K562 (cell line): ENCODE results near the gene KRT80. TPM values are rescaled to one million over a fixed set of nuclear protein-coding genes. Genes with fewer than 3 reads are reported as not detected.

ENCODE experiments used
- polyA plus RNA-seq, 8 experiments: library from polyadenylated mRNA; depleted of rRNA in 4 of 8; stranded (reverse) in 5 of 8; unstranded in 3 of 8; fragments of >200 nt; fragmentation: Nextera tagmentation in 2 of 8; fragmentation: Illumina TruSeq in 1 of 8; extraction: Ambion mirVana in 2 of 8; extraction: Trizol in 1 of 8; gene quantifications; 2 replicates each; pipeline versions ENCODE4 v1.2.1 to v1.2.3, GENCODE V29; 2011 to 2014; ENCODE audit warnings: inconsistent platforms in 1 of 8, missing spikeins in 1 of 8
- total RNA-seq, 7 experiments: library from RNA; depleted of rRNA in 6 of 7; stranded (reverse); fragments of >200 nt in 6 of 7; fragmentation: Illumina TruSeq in 2 of 7; extraction: Trizol in 2 of 7; gene quantifications; 2 replicates each; pipeline versions ENCODE4 v1.2.1 to v1.2.3, GENCODE V29; 2011 to 2021; ENCODE audit warnings: low replicate concordance in 1 of 7

KRT80 gene
- total and polyA plus RNA-seq, 9 of the 15 experiments (the other 6 are each of a cell fraction or from before 2014, with no cell fraction given), result not detected

Other genes with a start within 250 kb of the KRT80 start
Only the 7 nearest of the 13 such genes appear.
- 2.0 and 2.2 TPM in 2 replicates for gene NR4A1, start 140.6 kb downstream of the KRT80 start, total RNA-seq (2014; rRNA removed)
- 0.47 and 0.86 TPM in 2 replicates for gene NR4A1, start 140.6 kb downstream of the KRT80 start, total RNA-seq (2014; rRNA removed; fragmentation: Illumina TruSeq; extraction: Trizol)
- gene NR4A1, start 140.6 kb downstream of the KRT80 start, total RNA-seq (2015; rRNA removed; fragmentation: Illumina TruSeq; extraction: Trizol), result 0.07 and 0.34 TPM in 2 replicates
- 4.4 and 4.7 TPM in 2 replicates for gene NR4A1, start 140.6 kb downstream of the KRT80 start, total RNA-seq (2021)
- gene NR4A1, start 140.6 kb downstream of the KRT80 start, polyA plus RNA-seq (2011; rRNA removed), result 2.0 and 3.2 TPM in 2 replicates
- gene NR4A1, start 140.6 kb downstream of the KRT80 start, polyA plus RNA-seq (2014; fragmentation: Illumina TruSeq; extraction: Trizol), result 1.7 and 2.4 TPM in 2 replicates
- gene NR4A1, start 140.6 kb downstream of the KRT80 start, polyA plus RNA-seq (2014; fragmentation: Nextera tagmentation; extraction: Ambion mirVana), result under 1 TPM in 1 of 2 experiments, not detected in 1; 0.08 TPM
- gene NR4A1, start 140.6 kb downstream of the KRT80 start, polyA plus RNA-seq (2014; rRNA removed), result 1.7 and 2.7 TPM in 2 replicates
- gene ATG101, start 122.0 kb downstream of the KRT80 start, total RNA-seq (2014; rRNA removed), result 50.5 and 52.4 TPM in 2 replicates
- 15.0 and 20.8 TPM in 2 replicates for gene ATG101, start 122.0 kb downstream of the KRT80 start, total RNA-seq (2014; rRNA removed; fragmentation: Illumina TruSeq; extraction: Trizol)
- gene ATG101, start 122.0 kb downstream of the KRT80 start, total RNA-seq (2015; rRNA removed; fragmentation: Illumina TruSeq; extraction: Trizol), result 29.7 and 31.8 TPM in 2 replicates
- 38.0 and 38.1 TPM in 2 replicates for gene ATG101, start 122.0 kb downstream of the KRT80 start, total RNA-seq (2021)
- gene ATG101, start 122.0 kb downstream of the KRT80 start, polyA plus RNA-seq (2011; rRNA removed), result 40.0 and 44.4 TPM in 2 replicates
- 29.1 and 34.1 TPM in 2 replicates for gene ATG101, start 122.0 kb downstream of the KRT80 start, polyA plus RNA-seq (2014; fragmentation: Illumina TruSeq; extraction: Trizol)
- gene ATG101, start 122.0 kb downstream of the KRT80 start, polyA plus RNA-seq (2014; fragmentation: Nextera tagmentation; extraction: Ambion mirVana), result 1 to 10 TPM; 2.9 to 3.9 TPM
- 39.9 and 42.9 TPM in 2 replicates for gene ATG101, start 122.0 kb downstream of the KRT80 start, polyA plus RNA-seq (2014; rRNA removed)
- not detected in 2 replicates for gene SMIM41, start 112.3 kb downstream of the KRT80 start, total RNA-seq (2014; rRNA removed)
- not detected in 2 replicates for gene SMIM41, start 112.3 kb downstream of the KRT80 start, total RNA-seq (2014; rRNA removed; fragmentation: Illumina TruSeq; extraction: Trizol)
- not detected in 2 replicates for gene SMIM41, start 112.3 kb downstream of the KRT80 start, total RNA-seq (2015; rRNA removed; fragmentation: Illumina TruSeq; extraction: Trizol)
- gene SMIM41, start 112.3 kb downstream of the KRT80 start, total RNA-seq (2021), result not detected in 2 replicates
- not detected in 2 replicates for gene SMIM41, start 112.3 kb downstream of the KRT80 start, polyA plus RNA-seq (2011; rRNA removed)
- not detected in 2 replicates for gene SMIM41, start 112.3 kb downstream of the KRT80 start, polyA plus RNA-seq (2014; fragmentation: Illumina TruSeq; extraction: Trizol)
- gene SMIM41, start 112.3 kb downstream of the KRT80 start, polyA plus RNA-seq (2014; fragmentation: Nextera tagmentation; extraction: Ambion mirVana), result not detected
- gene SMIM41, start 112.3 kb downstream of the KRT80 start, polyA plus RNA-seq (2014; rRNA removed), result not detected in 2 replicates
- gene KRT7, start 41.2 kb upstream of the KRT80 start, total RNA-seq (2014; rRNA removed), result not detected in 2 replicates
- not detected in 2 replicates for gene KRT7, start 41.2 kb upstream of the KRT80 start, total RNA-seq (2014; rRNA removed; fragmentation: Illumina TruSeq; extraction: Trizol)
- gene KRT7, start 41.2 kb upstream of the KRT80 start, total RNA-seq (2015; rRNA removed; fragmentation: Illumina TruSeq; extraction: Trizol), result not detected in 2 replicates
- gene KRT7, start 41.2 kb upstream of the KRT80 start, total RNA-seq (2021), result 1.4 and 1.6 TPM in 2 replicates
- gene KRT7, start 41.2 kb upstream of the KRT80 start, polyA plus RNA-seq (2011; rRNA removed), result not detected in 2 replicates
- not detected in 2 replicates for gene KRT7, start 41.2 kb upstream of the KRT80 start, polyA plus RNA-seq (2014; fragmentation: Illumina TruSeq; extraction: Trizol)
- not detected for gene KRT7, start 41.2 kb upstream of the KRT80 start, polyA plus RNA-seq (2014; fragmentation: Nextera tagmentation; extraction: Ambion mirVana)
- gene KRT7, start 41.2 kb upstream of the KRT80 start, polyA plus RNA-seq (2014; rRNA removed), result not detected in 2 replicates
- not detected in 2 replicates for gene KRT86, start 82.6 kb upstream of the KRT80 start, total RNA-seq (2014; rRNA removed)
- gene KRT86, start 82.6 kb upstream of the KRT80 start, total RNA-seq (2014; rRNA removed; fragmentation: Illumina TruSeq; extraction: Trizol), result not detected in 2 replicates
- gene KRT86, start 82.6 kb upstream of the KRT80 start, total RNA-seq (2015; rRNA removed; fragmentation: Illumina TruSeq; extraction: Trizol), result not detected in 2 replicates
- gene KRT86, start 82.6 kb upstream of the KRT80 start, total RNA-seq (2021), result not detected in 2 replicates
- gene KRT86, start 82.6 kb upstream of the KRT80 start, polyA plus RNA-seq (2011; rRNA removed), result not detected in 2 replicates
- gene KRT86, start 82.6 kb upstream of the KRT80 start, polyA plus RNA-seq (2014; fragmentation: Illumina TruSeq; extraction: Trizol), result not detected in 2 replicates
- not detected for gene KRT86, start 82.6 kb upstream of the KRT80 start, polyA plus RNA-seq (2014; fragmentation: Nextera tagmentation; extraction: Ambion mirVana)
- gene KRT86, start 82.6 kb upstream of the KRT80 start, polyA plus RNA-seq (2014; rRNA removed), result not detected in 2 replicates
- not detected in 2 replicates for gene KRT81, start 99.5 kb upstream of the KRT80 start, total RNA-seq (2014; rRNA removed)
- gene KRT81, start 99.5 kb upstream of the KRT80 start, total RNA-seq (2014; rRNA removed; fragmentation: Illumina TruSeq; extraction: Trizol), result not detected in 2 replicates
- gene KRT81, start 99.5 kb upstream of the KRT80 start, total RNA-seq (2015; rRNA removed; fragmentation: Illumina TruSeq; extraction: Trizol), result not detected in 2 replicates
- 0.25 and 0.27 TPM in 2 replicates for gene KRT81, start 99.5 kb upstream of the KRT80 start, total RNA-seq (2021)
- not detected in 2 replicates for gene KRT81, start 99.5 kb upstream of the KRT80 start, polyA plus RNA-seq (2011; rRNA removed)
- gene KRT81, start 99.5 kb upstream of the KRT80 start, polyA plus RNA-seq (2014; fragmentation: Illumina TruSeq; extraction: Trizol), result not detected in 2 replicates
- gene KRT81, start 99.5 kb upstream of the KRT80 start, polyA plus RNA-seq (2014; fragmentation: Nextera tagmentation; extraction: Ambion mirVana), result not detected
- gene KRT81, start 99.5 kb upstream of the KRT80 start, polyA plus RNA-seq (2014; rRNA removed), result not detected in 2 replicates
- gene KRT83, start 129.4 kb upstream of the KRT80 start, total RNA-seq (2014; rRNA removed), result not detected in 2 replicates
- not detected in 2 replicates for gene KRT83, start 129.4 kb upstream of the KRT80 start, total RNA-seq (2014; rRNA removed; fragmentation: Illumina TruSeq; extraction: Trizol)
- not detected in 2 replicates for gene KRT83, start 129.4 kb upstream of the KRT80 start, total RNA-seq (2015; rRNA removed; fragmentation: Illumina TruSeq; extraction: Trizol)
- not detected in 2 replicates for gene KRT83, start 129.4 kb upstream of the KRT80 start, total RNA-seq (2021)
- not detected in 2 replicates for gene KRT83, start 129.4 kb upstream of the KRT80 start, polyA plus RNA-seq (2011; rRNA removed)
- gene KRT83, start 129.4 kb upstream of the KRT80 start, polyA plus RNA-seq (2014; fragmentation: Illumina TruSeq; extraction: Trizol), result not detected in 2 replicates
- gene KRT83, start 129.4 kb upstream of the KRT80 start, polyA plus RNA-seq (2014; fragmentation: Nextera tagmentation; extraction: Ambion mirVana), result not detected
- gene KRT83, start 129.4 kb upstream of the KRT80 start, polyA plus RNA-seq (2014; rRNA removed), result not detected in 2 replicates